ENCODE results near the gene PPP2R2B.
"Not testable (repeated sequence)": the region's sequence is repeated elsewhere in the genome, so short reads cannot be mapped to it uniquely, and the experiment has no call there.

PPP2R2B gene

GRCh38 chr5:146744068-146744745 is 134.3 kb downstream of the PPP2R2B start:
- no peak overlapping the region for H3K27ac ChIP-seq
- no peak for DNase-seq (ENCODE audit: low spot score)
- no peak for TF ChIP-seq CTCF (IDR thresholded peaks at IDR 0.05)
- H3K4me3 ChIP-seq: no peak overlapping the region

GRCh38 chr5:146734936-146735577 is 143.5 kb downstream of the PPP2R2B start:
- no peak for TF ChIP-seq CTCF (IDR thresholded peaks at IDR 0.05)
- DNase-seq (ENCODE audit: low spot score): no peak
- Histone ChIP-seq H3K4me3 (no peak overlapping the region), H3K27ac (no peak overlapping the region)

GRCh38 chr5:146732962-146733361 is 145.6 kb downstream of the PPP2R2B start:
- no peak for TF ChIP-seq CTCF (IDR thresholded peaks at IDR 0.05)
- H3K4me3 ChIP-seq: no peak overlapping the region
- DNase-seq (ENCODE audit: low spot score): no peak
- H3K27ac ChIP-seq: no peak overlapping the region

GRCh38 chr5:146731909-146732659 is 146.5 kb downstream of the PPP2R2B start:
- H3K27ac ChIP-seq: no peak overlapping the region
- TF ChIP-seq CTCF (IDR thresholded peaks at IDR 0.05): no peak

GRCh38 chr5:146728746-146729145 is 149.8 kb downstream of the PPP2R2B start:
- not testable (repeated sequence) for H3K4me3 ChIP-seq; H3K27ac ChIP-seq; DNase-seq (ENCODE audit: low spot score)

More at GRCh38 chr5:146731909-146732659, 146.5 kb downstream of the PPP2R2B start:
- no peak for DNase-seq (ENCODE audit: low spot score)
- H3K4me3 ChIP-seq: no peak overlapping the region

GRCh38 chr5:146726891-146727290 is 151.7 kb downstream of the PPP2R2B start:
- H3K4me3 ChIP-seq: no peak overlapping the region
- DNase-seq (ENCODE audit: low spot score): no peak
- H3K27ac ChIP-seq: no peak overlapping the region
- no peak for TF ChIP-seq CTCF (IDR thresholded peaks at IDR 0.05)

- Histone ChIP-seq H3K27ac (no peak overlapping the region), H3K4me3 (no peak overlapping the region)
- no peak for TF ChIP-seq CTCF (IDR thresholded peaks at IDR 0.05)
These were observed 152.5 kb downstream of the PPP2R2B start for GRCh38 chr5:146726020-146726419.

More at GRCh38 chr5:146726020-146726419, 152.5 kb downstream of the PPP2R2B start:
- DNase-seq (ENCODE audit: low spot score): no peak
